GOT3 (cell line): ENCODE measurements around the gene MMP2.

Experiments used
- DNase-seq: peaks from one replicate; lab custom pipeline; 2025; ENCODE audit warnings: mixed read lengths; lab: John Stamatoyannopoulos, UW

Gene MMP2

DNA sequence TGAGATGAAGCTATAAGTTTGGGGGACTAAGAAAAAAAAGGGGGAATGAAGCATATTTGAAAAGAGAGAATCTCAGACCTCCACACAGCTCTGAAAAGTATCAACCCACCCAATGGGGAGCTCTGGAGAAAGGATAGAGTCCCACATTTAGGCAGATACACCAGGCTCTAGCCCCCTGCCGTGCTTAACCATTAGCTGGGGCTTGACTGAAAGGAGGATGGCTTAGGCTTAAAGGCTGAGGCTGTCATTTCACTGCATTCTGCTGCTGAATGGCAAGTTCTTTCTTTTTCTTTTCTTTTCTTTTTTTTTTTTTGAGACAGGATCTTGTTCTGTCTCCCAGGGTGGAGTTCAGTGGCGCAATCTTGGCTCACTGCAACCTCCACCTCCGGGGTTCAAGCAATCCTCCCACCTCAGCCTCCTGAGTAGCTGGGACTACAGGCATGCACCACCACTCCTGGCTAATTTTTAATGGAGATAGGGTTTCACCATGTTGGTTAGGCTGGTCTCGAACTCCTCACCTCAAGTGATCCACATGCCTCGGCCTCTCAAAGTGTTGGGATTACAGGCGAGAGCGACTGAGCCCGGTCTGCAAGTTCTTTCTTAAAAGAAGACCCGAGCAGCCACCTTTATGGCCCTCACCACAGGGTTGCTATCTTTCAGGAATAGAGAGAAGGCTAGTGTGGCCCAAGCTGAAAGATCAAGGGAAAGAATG lies 9.0 kb upstream of the MMP2 start:
- no peak for DNase-seq

DNA sequence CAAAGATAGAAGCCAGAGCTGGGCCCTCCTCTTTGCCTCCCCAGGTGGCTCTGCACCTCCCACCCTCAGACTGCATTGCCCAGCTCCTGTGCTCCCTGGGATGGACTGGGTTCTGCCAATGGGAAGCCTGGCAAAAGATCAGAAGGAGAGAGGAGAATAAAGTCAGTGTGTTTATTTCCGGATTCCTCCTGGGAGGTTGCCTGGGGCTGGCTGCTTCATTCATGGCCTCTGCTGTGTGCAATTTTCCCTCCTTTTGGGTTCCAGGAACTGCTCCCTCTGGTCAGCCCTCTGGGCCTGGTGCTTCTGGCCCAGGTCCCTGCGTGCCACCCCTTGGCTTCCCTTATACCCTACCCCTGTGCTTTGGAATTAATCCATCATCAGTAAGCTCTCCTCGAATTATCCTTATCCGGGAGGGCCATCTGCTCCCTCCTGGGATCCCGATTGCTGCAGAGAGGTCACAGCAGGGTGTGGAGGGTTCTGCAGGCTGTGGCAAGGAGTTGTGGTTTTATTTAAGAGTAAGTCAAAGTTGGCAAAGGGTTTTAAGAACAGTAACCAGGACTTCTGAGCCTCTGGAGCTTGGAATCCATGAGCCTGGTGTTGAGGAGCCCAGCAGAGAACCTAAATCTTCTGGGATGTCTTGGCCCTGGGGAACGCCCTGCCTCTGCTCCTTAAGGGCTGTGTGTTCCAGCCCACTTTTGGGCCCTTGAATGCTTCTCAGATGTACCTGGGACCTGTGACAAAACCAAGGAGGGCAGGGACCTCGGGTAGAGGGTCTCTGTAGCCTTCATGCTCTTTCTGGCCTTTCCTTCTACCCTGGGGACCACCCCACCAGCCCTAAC lies 8.2 kb upstream of the MMP2 start:
- no peak for DNase-seq

DNA sequence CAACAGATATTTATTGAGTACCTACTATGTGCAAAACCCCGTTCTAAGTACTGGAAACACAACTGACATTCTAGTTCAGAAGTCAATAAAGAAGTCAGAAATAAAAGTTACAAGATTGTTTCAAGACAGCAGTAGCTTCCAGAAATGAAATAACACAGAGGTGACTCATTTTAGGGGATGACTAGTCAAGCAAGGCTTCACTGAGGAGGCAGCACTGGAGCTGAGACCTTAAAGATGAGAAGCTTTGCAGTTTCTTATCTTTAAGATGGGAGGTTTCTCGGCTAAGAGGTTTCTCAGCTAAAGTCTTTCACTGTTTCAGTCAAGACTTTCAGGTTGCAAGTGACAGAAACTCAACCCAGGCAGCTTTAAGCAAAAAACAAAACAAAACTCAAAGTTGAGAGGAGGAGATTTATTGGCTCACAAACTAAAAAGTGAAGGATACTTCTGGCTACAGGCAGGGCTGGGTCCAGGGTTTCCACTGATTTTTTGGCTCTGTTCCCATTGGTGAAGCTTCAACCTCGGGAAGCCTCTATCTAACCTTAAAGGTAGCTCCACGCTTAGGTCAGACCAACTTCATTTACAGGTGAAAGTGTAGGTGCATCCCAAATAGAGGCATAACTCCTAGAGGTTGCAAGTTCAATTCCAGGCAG lies 7.4 kb upstream of the MMP2 start:
- no peak for DNase-seq

DNA sequence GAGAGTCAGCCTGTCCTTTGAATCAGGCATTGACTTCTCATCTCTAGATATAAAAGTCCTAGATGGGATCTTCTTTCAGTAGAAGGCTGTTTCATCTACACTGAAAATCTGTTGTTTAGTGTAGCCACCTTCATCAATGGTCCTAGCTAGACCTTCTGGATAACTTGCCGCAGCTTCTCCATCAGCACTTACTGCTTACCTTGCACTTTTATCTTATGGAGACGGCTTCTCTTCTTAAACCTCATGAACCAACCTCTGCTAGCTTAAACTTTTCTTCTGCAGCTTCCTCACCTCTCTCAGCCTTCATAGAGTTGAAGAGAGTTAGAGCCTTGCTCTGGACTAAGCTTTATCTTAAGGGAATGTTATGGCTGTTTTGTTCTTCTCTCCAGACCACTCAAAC lies 5.4 kb upstream of the MMP2 start:
- no peak for DNase-seq

DNA sequence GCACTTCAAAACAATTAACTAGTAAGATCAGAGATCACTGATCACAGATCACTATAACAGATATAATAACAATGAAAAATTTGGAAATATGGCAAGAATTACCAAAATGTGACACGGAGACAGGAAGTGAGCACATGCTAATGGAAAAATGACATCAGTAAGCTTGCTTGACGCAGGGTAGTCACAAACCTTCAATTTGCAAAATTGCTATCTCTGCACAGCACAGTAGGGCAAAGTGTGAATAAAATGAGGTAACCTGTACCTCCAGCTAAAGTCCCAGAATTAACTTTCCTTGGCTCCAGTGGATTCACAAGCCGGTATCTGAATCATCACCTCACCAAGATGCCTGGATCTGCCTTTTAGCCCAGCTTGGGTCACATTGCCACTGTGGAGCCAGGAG lies 4.2 kb upstream of the MMP2 start:
- DNase-seq, result no peak

DNA sequence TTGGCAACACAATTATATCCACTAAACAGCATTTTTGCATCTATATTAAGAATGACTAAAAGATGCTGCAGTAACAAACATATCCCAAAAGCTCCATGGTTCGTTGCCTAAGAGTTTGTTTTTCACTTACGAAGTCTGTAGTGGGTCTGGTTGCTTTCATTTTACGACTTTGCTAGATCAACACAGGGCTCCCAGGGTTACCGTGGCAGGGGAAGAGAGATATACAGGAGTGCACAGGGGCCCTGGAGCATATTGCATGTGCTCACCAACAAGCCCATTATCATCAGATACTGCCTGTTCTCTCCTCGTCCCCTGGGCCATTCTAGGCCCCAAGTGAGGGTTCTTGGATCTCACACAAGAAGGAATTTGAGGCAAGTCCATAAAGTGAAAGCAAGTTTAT lies 3.1 kb upstream of the MMP2 start:
- DNase-seq, result no peak

DNA sequence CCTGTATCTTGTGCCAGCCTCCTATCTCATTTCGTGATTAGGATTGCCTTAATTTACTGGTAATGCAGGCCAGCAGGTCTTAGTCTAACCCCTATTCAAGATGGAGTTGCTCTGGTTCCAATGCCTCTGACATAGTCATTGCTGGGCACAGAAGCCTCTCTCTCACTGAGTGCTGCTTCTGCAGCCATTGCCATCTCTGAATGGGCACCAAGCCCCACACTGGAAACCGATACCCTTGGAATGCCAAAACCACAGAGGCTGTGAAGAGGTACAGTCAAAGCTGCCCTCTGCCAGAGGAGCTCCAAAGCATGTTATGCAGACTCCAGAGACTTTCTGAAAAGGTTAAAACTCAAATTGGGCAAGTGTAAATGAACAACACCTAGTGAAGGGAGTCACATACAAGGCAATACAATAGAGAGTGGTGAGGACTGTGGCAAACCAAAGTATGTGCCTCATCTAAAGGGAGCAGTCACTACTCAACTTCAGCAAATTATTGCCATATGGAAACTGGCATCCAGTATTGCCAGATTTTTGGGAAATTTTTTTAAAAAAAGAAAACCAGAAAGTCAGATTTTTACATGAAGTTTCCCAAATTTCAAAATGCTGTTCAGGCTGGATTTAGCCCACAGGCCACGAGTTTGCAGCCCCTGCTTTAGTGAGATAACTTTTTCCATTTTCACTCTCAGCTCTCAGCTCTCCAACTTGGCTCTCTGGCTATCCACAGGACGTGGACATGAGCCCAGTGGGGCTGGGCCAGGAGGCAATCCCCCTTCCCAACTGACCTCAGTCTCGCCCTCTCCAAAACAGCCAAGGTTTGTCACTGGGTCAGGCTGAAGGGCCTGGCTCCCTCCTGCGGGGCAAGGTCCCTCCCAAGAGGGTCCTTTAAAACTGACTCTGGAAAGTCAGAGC lies 2.1 kb upstream of the MMP2 start:
- DNase-seq, result no peak

DNA sequence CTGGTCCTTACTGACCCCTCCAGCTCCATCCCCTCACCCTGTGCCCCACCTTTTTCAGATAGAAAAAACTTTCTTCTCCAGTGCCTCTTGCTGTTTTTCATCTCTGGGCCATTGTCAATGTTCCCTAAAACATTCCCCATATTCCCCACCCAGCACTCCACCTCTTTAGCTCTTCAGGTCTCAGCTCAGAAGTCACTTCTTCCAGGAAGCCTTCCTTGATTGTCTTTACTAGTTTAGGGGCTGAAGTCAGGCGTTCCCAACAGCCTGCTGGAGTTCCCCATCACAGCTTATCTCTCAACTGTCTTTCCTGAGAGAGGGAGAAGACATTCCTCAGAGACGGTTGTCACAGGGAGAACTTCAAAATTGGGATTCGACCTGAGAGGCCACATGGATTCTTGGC lies 1.3 kb upstream of the MMP2 start:
- no peak for DNase-seq

DNA sequence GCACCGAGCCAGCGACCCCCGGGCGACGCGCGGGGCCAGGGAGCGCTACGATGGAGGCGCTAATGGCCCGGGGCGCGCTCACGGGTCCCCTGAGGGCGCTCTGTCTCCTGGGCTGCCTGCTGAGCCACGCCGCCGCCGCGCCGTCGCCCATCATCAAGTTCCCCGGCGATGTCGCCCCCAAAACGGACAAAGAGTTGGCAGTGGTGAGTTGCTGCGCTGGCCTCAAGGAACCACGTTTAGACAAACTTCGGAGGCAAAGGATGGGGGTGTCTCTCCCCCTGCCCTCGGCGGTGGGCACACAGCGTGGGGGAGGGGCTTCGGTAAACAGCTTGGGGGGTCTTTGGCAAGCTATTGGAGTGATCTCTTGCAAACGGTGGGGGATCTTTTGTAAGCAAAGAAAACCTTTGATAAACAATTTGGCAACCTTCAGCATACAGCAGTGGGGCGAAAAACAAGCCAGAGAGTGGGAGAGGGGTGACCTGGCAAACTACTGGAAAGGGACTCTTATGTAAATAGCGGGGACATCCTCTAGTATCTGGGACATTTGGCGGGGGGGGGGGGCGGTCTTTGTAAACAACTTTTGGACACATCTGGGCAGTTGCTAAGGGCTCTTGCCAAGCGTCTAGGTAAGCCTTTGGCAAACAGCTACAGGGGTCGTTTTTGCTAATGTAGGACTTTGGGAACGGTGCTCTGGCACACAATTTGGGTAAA lies 587 bp downstream of the MMP2 start:
- no peak for DNase-seq

DNA sequence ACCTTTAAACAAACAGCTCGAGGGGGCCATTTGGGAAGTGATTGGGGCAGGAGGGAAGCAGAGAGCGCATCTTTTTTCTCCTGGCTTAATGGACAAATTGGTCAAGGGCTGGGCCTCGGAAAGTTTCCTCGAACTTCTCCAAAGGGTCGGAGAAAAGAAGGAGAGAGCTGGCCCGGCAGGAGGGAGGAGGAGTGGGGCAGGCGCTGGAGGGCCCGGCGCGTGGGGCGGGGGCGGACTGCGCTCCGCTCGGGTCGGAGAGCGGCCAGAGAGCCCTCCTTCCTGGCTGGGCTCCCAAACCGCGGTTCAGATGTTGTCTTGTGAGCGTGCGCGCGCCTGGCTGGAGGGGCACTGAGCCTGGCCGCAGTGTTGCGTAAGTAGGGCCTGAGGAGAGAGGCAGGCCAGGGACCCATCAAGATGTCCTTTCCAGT lies 1.2 kb downstream of the MMP2 start:
- DNase-seq, result peak; percentile 45

DNA sequence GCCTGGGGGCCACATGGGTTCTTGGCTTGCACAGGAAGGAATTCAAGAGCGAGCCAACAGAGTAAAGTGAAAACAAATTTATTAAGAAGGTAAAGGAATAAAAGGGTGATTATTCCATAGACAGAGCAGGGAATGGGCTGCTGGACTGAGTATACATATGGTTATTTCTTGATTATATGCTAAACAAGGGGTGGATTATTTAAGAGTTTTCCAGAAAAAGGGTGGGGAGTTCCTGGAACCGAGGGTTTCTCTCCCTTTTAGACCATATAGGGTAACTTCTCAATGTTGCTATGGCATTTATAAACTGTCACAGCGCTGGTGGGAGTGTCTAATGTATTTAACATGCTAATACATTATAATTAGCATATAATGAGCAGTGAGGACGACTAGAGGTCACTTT lies 2.0 kb downstream of the MMP2 start:
- no peak for DNase-seq

DNA sequence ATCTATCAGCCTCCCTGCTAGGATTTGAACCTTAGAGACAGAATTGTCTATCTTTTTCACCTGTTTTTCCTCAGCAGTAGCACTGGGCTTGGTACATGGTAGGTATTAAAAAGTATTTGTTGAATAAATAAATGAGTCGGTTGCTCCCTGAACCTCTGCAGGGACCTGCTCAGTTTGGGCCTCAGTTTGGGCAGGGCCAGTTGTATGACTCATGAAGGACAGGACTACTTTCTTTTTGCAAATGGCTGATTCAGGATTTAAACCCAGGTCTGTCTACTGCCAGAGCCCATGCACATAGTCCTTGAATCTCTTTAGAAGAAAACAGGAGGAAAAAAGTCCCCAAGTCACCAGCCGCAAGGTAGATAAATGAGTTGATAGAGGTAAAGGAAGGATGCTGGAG lies 3.1 kb downstream of the MMP2 start:
- DNase-seq, result no peak

DNA sequence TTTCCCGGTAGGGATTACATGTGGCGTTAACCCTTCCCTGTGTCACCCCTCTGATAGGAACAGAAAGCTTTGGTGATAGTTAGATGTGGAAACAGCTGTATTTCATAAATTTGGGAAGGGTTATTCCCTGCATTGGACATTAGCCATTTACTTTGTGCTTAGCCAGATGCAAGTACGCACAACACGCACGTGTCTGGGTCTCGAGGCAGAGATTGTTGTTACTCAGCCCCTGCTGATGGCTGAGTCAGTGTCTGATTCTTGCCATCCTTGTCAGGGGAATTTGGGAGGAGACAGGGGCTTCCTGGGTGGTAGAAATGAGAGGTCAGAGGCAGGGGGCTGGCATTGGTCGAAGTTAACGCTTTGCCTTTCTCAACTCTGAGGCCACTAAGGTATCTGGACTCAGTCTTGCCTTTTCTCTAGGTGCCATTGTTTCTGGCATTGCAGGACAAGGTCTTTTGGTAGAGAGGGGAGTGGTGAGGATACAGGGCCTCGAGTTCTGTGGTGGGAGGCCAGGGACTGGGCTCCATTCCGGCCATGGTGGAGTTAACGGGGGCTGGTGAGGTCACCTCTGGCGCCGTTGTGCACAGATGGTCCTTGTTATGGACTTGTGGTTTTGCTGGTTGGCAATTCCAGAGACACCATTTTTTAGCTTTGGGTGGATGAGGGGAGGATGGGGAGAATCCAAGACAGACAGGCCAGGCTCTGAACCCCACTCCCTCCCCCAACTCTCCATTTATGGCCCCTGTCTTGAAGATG lies 8.2 kb downstream of the MMP2 start:
- no peak for DNase-seq

DNA sequence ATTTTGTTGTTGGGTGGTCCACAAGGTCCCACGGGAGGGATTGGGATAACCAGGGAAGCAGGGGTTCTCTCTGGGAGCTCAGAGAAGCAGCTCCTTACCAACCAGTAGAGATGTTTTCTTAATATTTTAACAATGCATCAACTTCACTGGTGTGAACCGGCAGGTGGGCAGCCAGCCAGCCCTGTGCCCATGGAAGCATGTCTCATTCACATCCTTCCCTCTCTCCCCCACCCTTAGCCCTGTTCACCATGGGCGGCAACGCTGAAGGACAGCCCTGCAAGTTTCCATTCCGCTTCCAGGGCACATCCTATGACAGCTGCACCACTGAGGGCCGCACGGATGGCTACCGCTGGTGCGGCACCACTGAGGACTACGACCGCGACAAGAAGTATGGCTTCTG lies 9.3 kb downstream of the MMP2 start:
- no peak for DNase-seq

DNA sequence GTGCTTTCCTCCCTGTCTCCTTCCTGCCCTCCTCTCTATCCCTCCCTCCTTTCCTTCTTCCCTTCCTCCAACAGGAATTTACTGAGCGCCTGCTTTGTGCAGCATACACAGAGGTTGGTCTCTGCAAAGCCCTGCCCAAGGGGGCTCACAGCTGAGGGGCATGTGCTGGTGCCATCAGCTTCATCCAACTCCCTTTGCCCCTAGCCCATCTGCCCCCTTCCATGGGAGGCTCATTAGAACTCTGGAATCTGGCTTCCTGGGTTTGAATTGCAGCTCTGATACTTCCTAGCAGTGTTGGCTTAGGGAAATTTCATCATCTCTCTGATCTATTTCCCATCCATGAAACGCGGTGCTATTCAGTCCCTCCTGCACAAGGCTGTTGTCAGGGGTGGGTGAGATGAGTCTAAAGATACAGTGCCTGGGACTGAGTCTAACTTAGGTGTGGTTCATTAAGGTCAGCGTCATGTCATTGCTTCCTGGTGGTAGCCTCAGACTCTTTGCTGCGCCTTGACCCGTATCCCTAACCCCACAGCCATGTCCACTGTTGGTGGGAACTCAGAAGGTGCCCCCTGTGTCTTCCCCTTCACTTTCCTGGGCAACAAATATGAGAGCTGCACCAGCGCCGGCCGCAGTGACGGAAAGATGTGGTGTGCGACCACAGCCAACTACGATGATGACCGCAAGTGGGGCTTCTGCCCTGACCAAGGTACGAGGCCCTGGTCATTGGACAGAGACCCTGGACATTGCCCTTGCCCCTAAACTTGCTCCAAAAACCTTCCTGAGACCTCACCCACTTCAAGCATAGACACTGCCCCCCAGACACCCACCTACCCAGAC lies 10.3 kb downstream of the MMP2 start:
- no peak for DNase-seq

DNA sequence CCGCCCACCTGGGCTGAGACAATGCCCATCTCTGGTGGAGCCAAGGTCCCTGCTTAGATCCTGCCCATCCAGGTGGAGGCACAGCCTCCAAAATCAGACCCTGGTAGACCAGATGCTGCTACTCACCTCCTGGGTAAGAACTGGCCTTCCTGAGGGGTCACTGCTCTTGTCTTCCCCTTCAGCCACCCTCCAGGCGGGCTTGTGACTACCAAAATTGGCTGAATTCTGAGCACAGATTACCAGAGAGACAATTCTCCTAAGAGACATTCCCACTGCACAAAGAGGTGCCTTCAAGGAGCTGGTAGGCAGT lies 10.9 kb downstream of the MMP2 start:
- DNase-seq, result no peak

DNA sequence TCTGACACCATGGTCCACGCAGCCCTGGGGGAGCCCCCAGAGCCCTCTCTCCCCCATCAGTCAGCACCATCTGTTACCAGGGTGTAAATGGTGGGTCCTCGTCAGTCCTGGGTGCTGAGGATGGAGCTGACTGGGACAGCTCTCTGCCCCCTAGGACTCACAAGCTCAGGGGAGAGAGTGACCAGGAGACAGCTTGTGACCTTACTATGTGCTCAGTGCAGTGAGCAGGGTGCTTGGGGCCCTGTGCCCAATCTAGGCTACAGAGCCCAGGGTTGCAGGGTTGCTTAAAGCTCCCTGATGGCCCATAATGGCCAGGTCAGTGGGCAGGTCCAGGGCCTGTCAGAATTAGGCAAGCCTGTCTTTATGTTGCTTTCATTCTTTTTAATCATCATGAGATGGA lies 11.3 kb downstream of the MMP2 start:
- DNase-seq, result no peak

DNA sequence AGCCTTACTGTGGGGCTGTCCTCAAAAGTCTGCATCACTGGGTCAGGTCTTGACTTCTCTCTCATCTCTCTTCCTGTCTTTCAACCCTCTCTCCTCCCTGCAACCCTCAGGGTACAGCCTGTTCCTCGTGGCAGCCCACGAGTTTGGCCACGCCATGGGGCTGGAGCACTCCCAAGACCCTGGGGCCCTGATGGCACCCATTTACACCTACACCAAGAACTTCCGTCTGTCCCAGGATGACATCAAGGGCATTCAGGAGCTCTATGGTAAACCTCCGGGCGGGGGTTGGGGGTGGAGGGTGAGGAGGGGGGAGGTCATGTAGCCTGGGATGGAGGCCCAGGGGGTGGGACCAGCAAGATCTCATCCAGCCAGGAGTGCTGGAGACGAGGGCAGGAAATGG lies 12.7 kb downstream of the MMP2 start:
- DNase-seq, result no peak

DNA sequence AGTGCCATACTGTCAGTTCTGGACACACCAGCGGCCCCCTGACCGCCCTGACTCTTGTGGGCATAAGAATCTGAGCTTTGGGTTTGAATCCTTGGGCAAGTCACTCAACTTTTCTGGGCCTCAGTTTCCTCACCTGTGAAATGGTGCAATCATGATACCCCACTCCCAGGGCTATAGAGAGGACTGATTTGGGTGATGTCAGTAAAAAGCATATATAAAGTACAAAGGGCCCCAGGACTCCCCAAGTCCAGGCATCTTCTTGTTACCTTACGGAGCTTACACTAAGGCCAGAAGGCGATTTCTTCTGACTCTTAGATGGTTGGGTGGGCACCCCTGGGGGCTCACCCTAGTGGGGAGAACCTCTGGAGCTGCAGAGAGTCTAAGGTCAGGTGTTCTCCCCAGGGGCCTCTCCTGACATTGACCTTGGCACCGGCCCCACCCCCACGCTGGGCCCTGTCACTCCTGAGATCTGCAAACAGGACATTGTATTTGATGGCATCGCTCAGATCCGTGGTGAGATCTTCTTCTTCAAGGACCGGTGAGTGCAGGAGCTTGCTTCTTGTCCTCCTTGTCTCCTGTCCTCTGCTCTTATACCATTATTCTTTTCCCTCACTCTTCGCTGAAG lies 13.9 kb downstream of the MMP2 start:
- DNase-seq, result no peak
